ENCODE data around the gene NUDT3. TPM values are rescaled to one million over a fixed set of nuclear protein-coding genes. Genes with fewer than 3 reads are reported as not detected.

Gene NUDT3
- total and polyA plus RNA-seq, 7 donors = 10.6 to 70.5 (median 33.3) TPM

- H3K27ac ChIP-seq = no peak overlapping the region
- no peak for TF ChIP-seq CTCF (IDR thresholded peaks at IDR 0.05)
- H3K9me3 ChIP-seq = peaks cover 9% of the 10 kb centered on the region
- peaks cover 14% of the 10 kb centered on the region for H3K4me1 ChIP-seq
- H3K36me3 ChIP-seq (ENCODE audit: insufficient read depth in 1 of 2, low read depth in 1 of 2) = no peaks in the 10 kb centered on the region
- 97 to 100% (median 99%) methylated on average over 6 of the region's 6 CpGs for WGBS, 3 donors
- H3K27me3 ChIP-seq (ENCODE audit: insufficient read depth in 3 of 3, low read length in 2 of 3) = no peaks in the 10 kb centered on the region
- no peak overlapping the region for H3K4me3 ChIP-seq
- no peak for ATAC-seq
- DNase-seq = no peak
- intact Hi-C loops (cut with DNase I) = no loop called here
Measured at GRCh38 chr6:34396518-34396917, 4.0 kb upstream of the NUDT3 start.

GRCh38 chr6:34393966-34394305, 1.5 kb upstream of the NUDT3 start:
- Histone ChIP-seq H3K36me3 (ENCODE audit: insufficient read depth in 1 of 2, low read depth in 1 of 2) (no peaks in the 10 kb centered on the region), H3K4me3 (peak overlapping the region; percentile 76), H3K4me1 (peaks cover 35% of the 10 kb centered on the region), H3K9me3 (peaks cover 9% of the 10 kb centered on the region), H3K27ac (peak overlapping the region; percentile 38), H3K27me3 (ENCODE audit: insufficient read depth in 3 of 3, low read length in 2 of 3) (no peaks in the 10 kb centered on the region)
- intact Hi-C loops (cut with DNase I) = loop anchor here (2.0 to 5.0 kb wide), 3 partner anchors 67 to 145 kb away; partner anchors contain the start of gene SMIM29 (in 2 of the 2)
- ATAC-seq = no peak
- WGBS, 3 donors = 84 to 94% (median 87%) methylated on average over 3 of the region's 3 CpGs
- no peak for DNase-seq
- no peak for TF ChIP-seq CTCF (IDR thresholded peaks at IDR 0.05)

- 30 to 51% (median 34%) methylated on average over 16 of the region's 16 CpGs for WGBS, 3 donors
- peaks cover 40% of the 10 kb centered on the region for H3K4me1 ChIP-seq
- intact Hi-C loops (cut with DNase I) = loop anchor here (2.0 to 5.0 kb wide), 3 partner anchors 66 to 145 kb away; partner anchors contain the start of gene SMIM29 (in 2 of the 2)
- peak overlapping the region; percentile 76 for H3K4me3 ChIP-seq
- no peaks in the 10 kb centered on the region for H3K27me3 ChIP-seq (ENCODE audit: insufficient read depth in 3 of 3, low read length in 2 of 3)
- DNase-seq = no peak
- H3K9me3 ChIP-seq = peaks cover 9% of the 10 kb centered on the region
- no peak for ATAC-seq
- H3K36me3 ChIP-seq (ENCODE audit: insufficient read depth in 1 of 2, low read depth in 1 of 2) = no peaks in the 10 kb centered on the region
- peak overlapping the region; percentile 98 for H3K27ac ChIP-seq
- no peak for TF ChIP-seq CTCF (IDR thresholded peaks at IDR 0.05)
Measured at GRCh38 chr6:34393191-34393965, 909 bp upstream of the NUDT3 start.

- peak overlapping the region; percentile 76 for H3K4me3 ChIP-seq
- H3K27ac ChIP-seq = peak overlapping the region; percentile 98
- peaks cover 9% of the 10 kb centered on the region for H3K9me3 ChIP-seq
- intact Hi-C loops (cut with DNase I) = loop anchor here (2.0 to 5.0 kb wide), 3 partner anchors 65 to 143 kb away; partner anchors contain the start of gene SMIM29 (in 2 of the 2)
- peaks cover 54% of the 10 kb centered on the region for H3K4me1 ChIP-seq
- no peaks in the 10 kb centered on the region for H3K36me3 ChIP-seq (ENCODE audit: insufficient read depth in 1 of 2, low read depth in 1 of 2)
- H3K27me3 ChIP-seq (ENCODE audit: insufficient read depth in 3 of 3, low read length in 2 of 3) = no peaks in the 10 kb centered on the region
- no peak for TF ChIP-seq CTCF (IDR thresholded peaks at IDR 0.05)
- DNase-seq (peak; percentile 59 to 75), ATAC-seq (peak; percentile 47 to 65 (median 64))
- WGBS, 3 donors = 0 to 1% (median 0%) methylated on average over 52 to 78 of the region's 78 CpGs
Measured at GRCh38 chr6:34391786-34392496, 528 bp downstream of the NUDT3 start.

All from psoas muscle (tissue), 8 donors.